RPMI8226 (cell line): ENCODE data around the gene AANAT.

Source experiments
- DNase-seq: peaks from one replicate; pipeline ENCODE4 v3.0.0-alpha.2; 2015

AANAT gene

GRCh38 chr17:76491271-76492122 is 24.1 kb downstream of the AANAT start:
- DNase-seq, result peak; percentile 46

- peak; percentile 89 for DNase-seq
Measured at GRCh38 chr17:76492123-76492988, 25.0 kb downstream of the AANAT start.

DNA sequence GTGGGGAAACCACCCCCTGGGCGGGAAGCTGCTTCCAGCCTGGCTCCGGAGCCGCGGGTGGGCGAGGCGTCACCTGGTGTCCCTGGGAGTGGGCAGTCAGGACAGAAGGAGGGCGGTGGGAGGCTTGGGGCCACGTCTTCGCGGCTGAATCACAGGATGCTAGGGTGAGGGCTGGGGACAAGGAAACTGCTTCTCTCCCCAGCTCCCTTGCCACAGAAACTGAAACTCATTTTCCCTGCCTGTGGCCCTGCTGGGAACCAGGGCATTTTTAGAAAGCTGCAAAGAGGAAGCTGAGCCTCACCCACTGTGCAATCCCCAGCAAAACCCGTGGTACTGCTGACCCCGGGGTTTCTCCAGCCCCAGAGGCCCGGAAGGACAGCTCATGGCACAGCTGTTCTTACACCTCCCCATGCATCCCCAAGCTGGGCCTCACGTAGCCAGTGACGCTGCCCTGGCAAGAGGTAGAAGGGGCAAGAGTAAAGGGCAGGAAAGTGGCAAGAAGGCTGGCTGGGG is 25.6 kb downstream of the AANAT start:
- DNase-seq, result peak; percentile 97

DNA sequence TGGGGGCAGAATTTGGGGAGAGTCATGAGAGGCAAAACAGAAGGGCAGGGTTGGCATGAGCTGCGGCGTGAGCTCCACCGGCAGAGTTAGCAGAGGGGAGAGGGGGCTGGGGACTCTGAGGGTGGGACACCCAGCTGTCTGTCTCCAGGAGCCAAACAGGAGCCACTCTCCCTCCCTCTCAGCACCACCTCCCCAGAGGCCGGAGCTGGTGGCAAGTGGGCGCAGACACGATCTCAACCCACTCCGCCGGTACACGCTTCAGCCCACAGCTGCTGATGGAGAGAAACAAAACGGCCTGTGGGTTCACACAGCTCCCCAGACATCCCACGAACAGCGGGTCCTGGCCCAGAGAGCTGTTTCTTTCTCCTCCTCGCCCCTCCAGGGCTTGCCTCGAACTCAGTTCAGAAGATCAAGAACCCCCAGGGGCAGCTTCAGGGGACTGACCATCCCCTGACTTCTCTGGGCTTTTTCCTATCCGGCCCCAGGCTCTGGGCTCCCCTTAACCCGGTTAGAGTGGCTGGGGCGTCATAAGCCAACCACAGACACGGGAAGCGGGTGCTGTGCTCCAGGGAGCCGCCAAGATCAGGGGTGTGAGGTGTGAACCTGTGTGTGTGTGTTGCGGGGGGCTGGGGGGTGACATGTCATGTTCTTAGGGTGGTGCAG is 26.2 kb downstream of the AANAT start:
- DNase-seq, result no peak

GRCh38 chr17:76495663-76496400 is 28.4 kb downstream of the AANAT start:
- no peak for DNase-seq

DNA sequence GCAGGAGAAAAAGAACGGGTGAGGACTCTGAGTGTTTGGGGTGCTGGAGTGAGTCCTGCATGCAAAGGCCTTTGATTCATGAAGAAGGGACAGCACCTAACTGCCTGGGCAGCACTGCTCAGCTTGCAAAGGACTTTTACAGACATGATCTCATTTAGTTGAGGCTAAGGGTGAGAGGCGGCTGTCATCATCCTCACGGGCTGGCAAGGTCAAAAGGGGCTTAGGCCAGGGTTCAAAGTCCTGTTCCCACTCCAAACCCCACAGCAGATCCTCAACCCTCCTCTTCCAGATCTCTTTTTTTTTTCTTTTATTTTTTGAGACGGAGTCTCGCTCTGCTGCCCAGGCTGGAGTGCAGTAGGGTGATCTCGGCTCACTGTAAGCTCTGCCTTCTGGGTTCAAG is 29.1 kb downstream of the AANAT start:
- no peak for DNase-seq

GRCh38 chr17:76497699-76497978 is 30.2 kb downstream of the AANAT start:
- no peak for DNase-seq

DNA sequence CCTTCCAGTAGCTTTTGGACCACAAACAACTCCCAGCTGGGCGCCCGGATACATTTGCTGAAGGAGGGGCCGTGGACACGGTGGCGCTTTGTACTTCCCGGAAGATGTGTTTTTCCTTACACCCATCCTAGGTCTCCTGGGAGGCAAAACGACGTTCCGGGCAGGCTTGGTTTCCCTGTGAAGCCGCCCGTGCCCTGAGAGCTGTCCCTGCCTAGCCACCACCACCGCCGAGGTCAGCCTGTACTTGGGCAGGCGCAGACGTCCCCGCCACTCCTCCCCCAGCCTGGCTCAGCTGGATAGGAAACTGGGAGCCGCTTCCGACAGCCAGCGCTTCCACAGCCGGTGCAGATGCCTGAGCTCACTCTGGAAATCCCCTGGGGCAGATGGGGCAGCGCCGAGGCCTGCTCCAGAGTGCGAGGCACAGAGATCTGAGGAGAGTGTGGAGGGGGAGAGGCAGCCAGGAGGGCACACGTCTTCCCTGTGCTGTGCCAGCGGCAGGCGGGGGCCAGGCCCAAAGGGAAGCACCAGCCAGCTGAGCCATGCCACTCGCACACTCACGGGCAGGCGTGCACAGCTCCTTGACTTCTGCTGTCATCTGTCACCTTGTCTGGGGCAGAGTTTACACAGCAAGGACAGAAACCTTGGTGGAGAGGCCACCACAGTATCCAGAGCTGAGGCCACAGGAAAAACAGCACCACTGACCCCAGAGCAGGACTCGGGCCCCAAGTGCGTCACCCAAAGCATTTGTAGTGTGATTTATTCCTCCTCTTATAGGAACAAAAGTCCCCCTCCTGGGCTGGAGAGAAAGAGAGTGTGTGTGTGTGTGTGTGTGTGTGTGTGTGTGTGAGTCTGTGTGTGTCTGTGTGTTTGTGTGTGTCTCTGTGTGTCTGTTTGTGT is 30.8 kb downstream of the AANAT start:
- DNase-seq, result peak; percentile 76

- DNase-seq, result peak; percentile 32
Measured at GRCh38 chr17:76498876-76499251, 31.5 kb downstream of the AANAT start.

DNA sequence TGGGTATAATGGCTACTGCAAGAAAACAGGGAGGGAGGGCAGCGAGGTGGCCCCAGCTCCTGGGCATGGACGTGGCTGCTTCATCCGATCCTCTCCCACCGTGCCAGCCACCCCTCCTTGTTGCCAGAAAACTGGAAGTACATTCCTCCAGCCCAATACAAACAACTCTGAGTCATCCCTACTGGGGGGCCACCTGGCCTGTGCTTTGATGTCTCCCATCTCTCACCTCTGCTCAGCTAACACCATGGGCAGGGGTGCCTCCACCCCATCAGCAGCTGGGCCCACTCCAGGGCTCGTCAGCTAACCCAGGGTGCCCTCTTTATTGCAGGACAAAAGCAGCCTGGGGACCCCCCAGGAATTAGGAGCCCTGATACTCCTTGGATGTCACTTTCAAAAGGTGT is 31.9 kb downstream of the AANAT start:
- DNase-seq, result no peak

DNA sequence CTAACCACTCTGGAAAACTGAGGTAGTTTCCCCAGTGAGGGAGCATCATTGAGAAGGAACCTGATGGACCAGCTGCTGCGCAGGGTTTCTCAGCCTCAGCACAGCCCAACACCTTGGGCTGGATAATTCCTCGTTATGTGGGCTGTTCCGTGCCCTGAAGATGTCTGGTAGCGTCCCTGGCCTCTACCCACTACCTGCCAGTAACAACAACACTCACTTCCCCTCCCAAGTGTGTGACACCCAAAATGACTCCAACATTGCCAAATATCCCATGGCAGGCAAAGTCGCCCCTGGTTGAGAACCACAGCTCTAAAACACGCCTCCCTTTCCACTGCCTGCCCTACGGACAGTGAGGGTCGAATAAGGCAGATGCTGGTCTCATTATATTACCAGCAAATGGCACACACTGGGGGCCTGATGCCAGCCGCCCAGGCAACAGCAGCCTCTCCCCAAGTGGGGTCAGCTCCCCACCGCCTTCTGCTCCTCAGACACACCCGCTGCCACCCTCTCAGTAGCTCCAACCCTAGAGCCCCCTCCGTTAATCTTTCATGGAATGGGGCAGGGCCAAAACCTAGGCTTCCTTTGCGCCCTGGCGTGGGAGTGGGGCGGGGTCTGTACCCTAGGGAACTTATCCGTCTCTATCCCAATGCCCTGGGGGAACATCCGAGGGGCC is 32.8 kb downstream of the AANAT start:
- DNase-seq, result peak; percentile 49

DNA sequence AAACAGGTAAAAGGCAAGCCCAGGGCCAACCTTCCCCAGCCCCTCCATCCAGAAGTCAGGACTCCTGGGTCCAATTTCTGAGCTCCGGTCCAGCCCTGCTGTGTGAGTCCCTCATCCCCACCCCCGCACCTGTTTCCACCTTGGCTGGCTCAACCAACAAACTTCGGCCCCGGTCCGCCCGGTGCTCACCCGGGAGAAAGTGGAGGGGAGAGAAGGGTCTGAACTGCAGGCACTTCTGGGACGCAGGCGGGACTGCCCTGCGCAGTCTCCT is 33.3 kb downstream of the AANAT start:
- peak; percentile 43 for DNase-seq

DNA sequence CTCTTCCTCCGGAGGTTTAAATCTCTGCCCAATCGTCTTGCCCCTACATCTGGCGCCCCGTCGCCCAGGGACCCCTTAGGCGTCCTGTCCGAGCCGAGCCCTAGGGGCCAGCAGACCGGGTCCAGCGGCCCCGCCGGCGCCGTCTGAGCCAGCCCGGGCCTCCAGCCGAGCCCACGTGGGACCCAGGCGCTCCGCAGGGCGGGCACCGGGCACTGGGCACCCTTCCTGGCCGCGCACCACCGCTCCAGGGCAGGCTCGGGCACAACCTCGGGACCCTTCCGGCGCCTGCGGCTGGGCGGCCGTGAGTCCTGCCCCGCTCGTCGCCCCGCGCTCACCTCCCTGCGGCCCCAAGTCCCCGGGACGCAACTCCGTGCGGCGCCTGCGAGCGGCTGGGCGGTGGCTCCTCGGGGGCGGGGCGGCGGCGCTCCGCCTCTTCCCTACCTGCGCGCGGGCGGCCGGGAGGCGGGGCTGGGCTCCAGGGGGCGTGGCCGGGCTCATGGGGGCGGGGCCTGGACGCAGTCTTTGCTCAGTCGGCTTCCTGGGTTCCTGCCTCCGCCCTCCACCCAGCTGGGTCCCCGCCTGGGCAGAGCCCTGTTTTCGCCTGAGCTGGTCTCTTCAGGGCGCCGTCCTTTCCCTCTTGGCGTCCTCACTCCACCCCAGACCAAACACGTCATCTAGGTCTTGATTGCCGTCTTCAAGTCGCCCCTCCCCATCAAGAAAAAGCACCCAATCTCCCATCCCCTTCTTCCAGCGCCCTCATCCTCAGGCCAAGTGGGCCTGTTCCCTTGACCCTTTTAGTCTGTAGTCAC is 33.8 kb downstream of the AANAT start, which contains the start of gene RHBDF2:
RHBDF2 (minus strand) TSS at position 406 of the 809 bp plus-strand sequence. CDS start 19,899 bp downstream, outside the sequence.
- DNase-seq, result peak; percentile 93

- DNase-seq, result no peak
Measured at GRCh38 chr17:76501827-76502307, 34.5 kb downstream of the AANAT start.

- DNase-seq, result peak; percentile 78
Measured at GRCh38 chr17:76502341-76503211, 35.2 kb downstream of the AANAT start.

DNA sequence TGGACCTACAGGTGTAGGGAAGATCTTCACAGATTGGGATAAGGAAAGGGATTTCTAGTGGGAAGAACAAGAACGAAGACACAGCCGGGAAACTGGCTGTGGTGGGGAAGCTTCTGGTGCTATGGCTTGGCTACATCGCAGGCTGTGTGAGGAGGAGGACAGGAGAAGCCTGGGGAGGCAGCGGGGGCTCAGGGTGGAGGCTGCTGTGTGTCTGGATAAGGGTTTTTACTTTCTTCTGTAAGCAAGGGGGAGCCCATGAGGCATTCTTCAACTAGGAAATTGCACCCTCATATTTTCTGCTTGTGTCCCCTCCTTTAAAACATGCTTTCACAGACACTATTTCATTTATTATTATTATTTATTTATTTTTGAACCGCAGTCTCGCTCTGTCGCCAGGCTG is 36.7 kb downstream of the AANAT start:
- DNase-seq, result peak; percentile 56

DNA sequence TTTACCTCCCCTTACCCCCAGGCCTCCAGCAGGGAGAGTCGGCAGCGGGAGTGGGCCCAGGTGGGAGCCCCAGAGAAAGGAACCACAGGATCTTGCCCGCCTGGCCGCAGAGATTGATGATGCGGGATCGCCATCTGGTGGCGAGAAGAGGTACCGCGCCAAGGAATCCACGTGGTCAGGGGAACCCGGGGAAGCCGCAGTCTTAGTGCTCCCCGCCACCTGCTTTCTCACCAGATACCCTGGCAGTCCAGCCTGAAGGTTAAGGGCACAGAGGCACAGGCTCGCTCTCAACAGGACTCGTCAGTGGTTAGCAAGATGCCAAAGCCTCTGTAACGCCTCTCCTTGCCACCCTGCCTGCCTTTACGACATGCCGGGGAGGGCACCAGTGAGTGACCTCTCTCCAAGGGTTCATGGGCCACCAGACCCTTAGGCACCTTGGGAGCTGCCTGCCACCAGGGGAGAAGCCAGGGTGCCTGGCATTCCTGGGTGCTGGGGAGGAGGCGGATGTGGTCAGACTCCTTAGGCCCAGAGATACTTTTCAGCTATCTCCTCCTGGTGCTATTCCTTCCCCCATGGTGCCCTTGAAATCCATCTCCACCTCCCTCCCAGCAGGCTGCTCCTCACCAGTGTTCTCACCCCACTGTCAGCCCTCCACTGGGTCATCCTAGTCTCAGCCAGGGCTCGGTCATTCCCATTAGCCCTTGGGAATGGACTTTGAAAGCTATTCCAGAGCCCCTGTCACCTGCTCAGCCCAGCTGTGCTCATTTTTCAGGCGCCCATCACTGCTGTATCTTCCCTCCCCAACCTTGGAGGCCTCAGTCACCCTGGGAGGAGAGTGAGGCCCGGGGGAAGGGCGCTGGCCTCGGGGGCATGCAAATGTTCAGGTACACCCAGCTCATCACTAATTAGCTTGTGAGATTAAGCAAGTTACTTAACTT is 39.3 kb downstream of the AANAT start:
- peak; percentile 87 for DNase-seq
